ENCODE measurements around the gene UGT1A5.

DNA sequence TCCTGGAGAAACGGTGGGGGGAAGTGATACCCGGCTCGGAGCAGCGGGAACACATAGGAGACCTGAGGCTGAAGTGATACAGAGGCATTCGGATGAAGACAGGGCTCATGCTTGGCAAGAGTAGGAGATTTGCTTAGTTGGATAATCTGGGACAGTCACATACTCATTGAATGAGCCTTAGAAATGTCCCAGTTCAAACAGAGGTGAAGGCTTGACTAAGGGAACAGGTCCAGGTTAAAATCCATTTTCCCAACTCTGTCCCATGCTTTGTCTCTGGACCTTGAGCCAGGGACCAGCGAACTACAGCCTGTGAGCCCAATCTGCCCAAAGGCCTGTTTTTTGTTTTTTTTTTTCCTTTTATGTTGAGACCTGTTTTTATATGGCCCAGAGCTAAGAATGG lies 18.7 kb upstream of the UGT1A5 start:
- TF ChIP-seq, protein P1, sequence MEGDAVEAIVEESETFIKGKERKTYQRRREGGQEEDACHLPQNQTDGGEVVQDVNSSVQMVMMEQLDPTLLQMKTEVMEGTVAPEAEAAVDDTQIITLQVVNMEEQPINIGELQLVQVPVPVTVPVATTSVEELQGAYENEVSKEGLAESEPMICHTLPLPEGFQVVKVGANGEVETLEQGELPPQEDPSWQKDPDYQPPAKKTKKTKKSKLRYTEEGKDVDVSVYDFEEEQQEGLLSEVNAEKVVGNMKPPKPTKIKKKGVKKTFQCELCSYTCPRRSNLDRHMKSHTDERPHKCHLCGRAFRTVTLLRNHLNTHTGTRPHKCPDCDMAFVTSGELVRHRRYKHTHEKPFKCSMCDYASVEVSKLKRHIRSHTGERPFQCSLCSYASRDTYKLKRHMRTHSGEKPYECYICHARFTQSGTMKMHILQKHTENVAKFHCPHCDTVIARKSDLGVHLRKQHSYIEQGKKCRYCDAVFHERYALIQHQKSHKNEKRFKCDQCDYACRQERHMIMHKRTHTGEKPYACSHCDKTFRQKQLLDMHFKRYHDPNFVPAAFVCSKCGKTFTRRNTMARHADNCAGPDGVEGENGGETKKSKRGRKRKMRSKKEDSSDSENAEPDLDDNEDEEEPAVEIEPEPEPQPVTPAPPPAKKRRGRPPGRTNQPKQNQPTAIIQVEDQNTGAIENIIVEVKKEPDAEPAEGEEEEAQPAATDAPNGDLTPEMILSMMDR (IDR thresholded peaks at IDR 0.05), result no peak
- TF ChIP-seq POLR2A (IDR thresholded peaks at IDR 0.05) (no peak), POLR2AphosphoS5 (IDR thresholded peaks at IDR 0.05) (no peak)
